Smooth muscle cell (in vitro differentiated cells): ENCODE measurements around the gene GMPPA. TPM values are rescaled to one million over a fixed set of nuclear protein-coding genes. Genes with fewer than 3 reads are reported as not detected.

Experiments
- DNase-seq: peaks from one replicate; lab custom pipeline; 2025; ENCODE audit not compliant: unreplicated experiment; lab: John Stamatoyannopoulos, UW
- H2AFZ ChIP-seq: fragments of 200-600 bp; sonication (generic); 2 replicates; pipeline ENCODE4 v1.6.0; 2016; ENCODE audit warnings: antibody characterized with exemption, low read depth, mild to moderate bottlenecking
- H3F3A ChIP-seq: fragments of 200-600 bp; sonication (generic); 2 replicates; pipeline ENCODE4 v1.6.0; 2017; ENCODE audit warnings: antibody characterized with exemption, low read depth
- H3K27ac ChIP-seq: fragments of 200-600 bp; sonication (generic); 2 replicates; pipeline ENCODE4 v1.5.1; 2016; ENCODE audit warnings: low read depth, mild to moderate bottlenecking
- H3K27me3 ChIP-seq: fragments of 200-600 bp; sonication (generic); 2 replicates; pipeline ENCODE4 v1.6.1; 2016; ENCODE audit warnings: low read depth, mild to moderate bottlenecking
- H3K36me3 ChIP-seq: fragments of 200-600 bp; sonication (generic); 2 replicates; pipeline ENCODE4 v1.5.1; 2016; ENCODE audit warnings: low read depth
- H3K4me1 ChIP-seq: fragments of 200-600 bp; sonication (generic); 2 replicates; pipeline ENCODE4 v1.5.1; 2016; ENCODE audit warnings: low read depth
- H3K4me2 ChIP-seq: fragments of 200-600 bp; sonication (generic); 2 replicates; pipeline ENCODE4 v1.6.0; 2016; ENCODE audit warnings: mild to moderate bottlenecking
- H3K4me3 ChIP-seq: fragments of 200-600 bp; sonication (generic); 2 replicates; pipeline ENCODE4 v1.5.1; 2016; ENCODE audit warnings: mild to moderate bottlenecking
- H3K79me2 ChIP-seq: fragments of 200-600 bp; sonication (generic); 2 replicates; pipeline ENCODE4 v1.6.0; 2016; ENCODE audit warnings: low read depth, mild to moderate bottlenecking
- H3K9ac ChIP-seq: fragments of 200-600 bp; sonication (generic); 2 replicates; pipeline ENCODE4 v1.6.0; 2016; ENCODE audit warnings: low read depth
- H3K9me3 ChIP-seq: fragments of 200-600 bp; sonication (generic); replicated peaks from 2 replicates; pipeline ENCODE4 v1.5.1; 2016; ENCODE audit warnings: low read depth
- H4K20me1 ChIP-seq: fragments of 200-600 bp; sonication (generic); 2 replicates; pipeline ENCODE4 v1.6.0; 2016; ENCODE audit warnings: low read depth
- WGBS: methylation state at CpG from one replicate; pipeline ENCODE4 v1.1.7; 2016; ENCODE audit warnings: low lambda C conversion rate; 5-methylcytosine and 5-hydroxymethylcytosine counted together
- polyA plus RNA-seq: library from polyadenylated mRNA; unstranded; fragments of >200 nt; fragmentation: Nextera tagmentation; extraction: Ambion mirVana; gene quantifications from 2 replicates; pipeline ENCODE4 v1.2.1, GENCODE V29; 2016
- total RNA-seq: library from RNA; depleted of rRNA; stranded (reverse); fragments of >200 nt; gene quantifications from 2 replicates; pipeline ENCODE4 v1.2.3, GENCODE V29; 2014
- TF ChIP-seq, protein P1 (sequence below): fragments of 200-600 bp; sonication (generic); IDR thresholded peaks from 2 replicates; pipeline ENCODE4 v1.5.1; 2017; ENCODE audit warnings: borderline replicate concordance, mild to moderate bottlenecking, antibody characterized with exemption; ENCODE audit not compliant: insufficient read depth, poor library complexity, severe bottlenecking

GMPPA gene
- total and polyA plus RNA-seq, 2 experiments from 2014 or later: 59.3 to 81.7 TPM

DNA sequence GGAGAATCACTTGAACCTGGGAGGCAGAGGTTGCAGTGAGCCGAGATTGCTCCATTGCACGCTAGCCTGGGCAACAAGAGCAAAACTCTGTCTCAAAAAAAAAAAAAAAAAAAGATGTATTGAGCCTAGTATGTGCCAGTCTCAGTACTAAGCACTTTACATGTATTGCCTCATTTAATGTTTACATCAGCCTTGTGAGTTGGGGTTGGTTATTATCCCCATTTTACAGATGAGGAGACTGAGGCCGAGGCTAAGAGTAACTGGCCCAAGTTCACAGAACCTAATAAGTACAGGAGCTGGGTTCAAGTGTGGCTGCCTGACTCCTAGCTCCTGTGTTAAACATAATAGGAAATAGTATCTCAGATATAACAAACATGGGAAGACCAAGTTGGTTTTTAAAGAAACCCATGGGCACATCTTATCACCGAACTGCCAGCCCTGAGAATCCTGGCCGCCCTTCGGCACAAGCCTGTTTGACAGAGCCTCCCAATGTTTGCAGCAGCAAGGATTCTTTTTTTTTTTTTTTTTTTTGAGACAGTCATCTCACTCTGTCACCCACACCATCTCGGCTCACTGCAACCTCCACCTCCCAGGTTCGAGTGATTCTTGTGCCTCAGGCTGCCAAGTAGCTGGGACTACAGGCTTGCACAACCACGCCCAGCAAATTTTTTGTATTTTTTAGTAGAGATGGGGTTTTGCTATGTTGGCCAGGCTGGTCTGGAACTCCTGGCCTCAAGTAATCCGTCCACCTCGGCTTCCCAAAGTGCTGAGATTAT is 24.2 kb upstream of the GMPPA start:
- Histone ChIP-seq H3K36me3 (no peaks in the 10 kb centered on the region), H3K4me2 (no peak overlapping the region), H3K9me3 (no peaks in the 10 kb centered on the region), H3F3A (no peaks in the 10 kb centered on the region), H3K27me3 (no peaks in the 10 kb centered on the region), H3K27ac (no peak overlapping the region), H3K4me3 (no peak overlapping the region), H3K79me2 (no peaks in the 10 kb centered on the region), H4K20me1 (no peaks in the 10 kb centered on the region), H3K4me1 (no peaks in the 10 kb centered on the region), H2AFZ (no peak overlapping the region), H3K9ac (no peak overlapping the region)
- DNase-seq: no peak
- WGBS: 79% methylated on average over 11 of the region's 11 CpGs
- TF ChIP-seq, protein P1, sequence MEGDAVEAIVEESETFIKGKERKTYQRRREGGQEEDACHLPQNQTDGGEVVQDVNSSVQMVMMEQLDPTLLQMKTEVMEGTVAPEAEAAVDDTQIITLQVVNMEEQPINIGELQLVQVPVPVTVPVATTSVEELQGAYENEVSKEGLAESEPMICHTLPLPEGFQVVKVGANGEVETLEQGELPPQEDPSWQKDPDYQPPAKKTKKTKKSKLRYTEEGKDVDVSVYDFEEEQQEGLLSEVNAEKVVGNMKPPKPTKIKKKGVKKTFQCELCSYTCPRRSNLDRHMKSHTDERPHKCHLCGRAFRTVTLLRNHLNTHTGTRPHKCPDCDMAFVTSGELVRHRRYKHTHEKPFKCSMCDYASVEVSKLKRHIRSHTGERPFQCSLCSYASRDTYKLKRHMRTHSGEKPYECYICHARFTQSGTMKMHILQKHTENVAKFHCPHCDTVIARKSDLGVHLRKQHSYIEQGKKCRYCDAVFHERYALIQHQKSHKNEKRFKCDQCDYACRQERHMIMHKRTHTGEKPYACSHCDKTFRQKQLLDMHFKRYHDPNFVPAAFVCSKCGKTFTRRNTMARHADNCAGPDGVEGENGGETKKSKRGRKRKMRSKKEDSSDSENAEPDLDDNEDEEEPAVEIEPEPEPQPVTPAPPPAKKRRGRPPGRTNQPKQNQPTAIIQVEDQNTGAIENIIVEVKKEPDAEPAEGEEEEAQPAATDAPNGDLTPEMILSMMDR: no peak

DNA sequence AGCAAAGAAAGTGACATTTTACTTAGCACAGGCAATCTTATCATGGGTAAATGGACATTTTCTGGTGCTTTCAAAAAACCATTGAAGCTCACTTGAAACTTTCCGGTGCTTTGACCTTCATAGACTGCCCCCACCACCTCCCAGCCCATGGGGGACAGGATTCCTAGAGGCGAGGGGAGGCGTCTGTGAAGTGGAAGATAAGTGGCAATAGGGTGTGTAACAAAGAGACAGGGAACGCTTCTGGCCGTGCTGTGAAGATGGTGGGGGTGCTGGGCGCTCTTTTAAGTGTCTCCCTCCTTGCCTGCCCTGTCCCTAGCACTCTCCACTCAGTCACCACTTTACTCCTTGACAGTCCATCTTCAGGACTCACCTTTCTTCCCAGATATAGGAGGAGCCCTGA is 23.4 kb upstream of the GMPPA start:
- DNase-seq: no peak
- 78% methylated on average over 6 of the region's 6 CpGs for WGBS

DNA sequence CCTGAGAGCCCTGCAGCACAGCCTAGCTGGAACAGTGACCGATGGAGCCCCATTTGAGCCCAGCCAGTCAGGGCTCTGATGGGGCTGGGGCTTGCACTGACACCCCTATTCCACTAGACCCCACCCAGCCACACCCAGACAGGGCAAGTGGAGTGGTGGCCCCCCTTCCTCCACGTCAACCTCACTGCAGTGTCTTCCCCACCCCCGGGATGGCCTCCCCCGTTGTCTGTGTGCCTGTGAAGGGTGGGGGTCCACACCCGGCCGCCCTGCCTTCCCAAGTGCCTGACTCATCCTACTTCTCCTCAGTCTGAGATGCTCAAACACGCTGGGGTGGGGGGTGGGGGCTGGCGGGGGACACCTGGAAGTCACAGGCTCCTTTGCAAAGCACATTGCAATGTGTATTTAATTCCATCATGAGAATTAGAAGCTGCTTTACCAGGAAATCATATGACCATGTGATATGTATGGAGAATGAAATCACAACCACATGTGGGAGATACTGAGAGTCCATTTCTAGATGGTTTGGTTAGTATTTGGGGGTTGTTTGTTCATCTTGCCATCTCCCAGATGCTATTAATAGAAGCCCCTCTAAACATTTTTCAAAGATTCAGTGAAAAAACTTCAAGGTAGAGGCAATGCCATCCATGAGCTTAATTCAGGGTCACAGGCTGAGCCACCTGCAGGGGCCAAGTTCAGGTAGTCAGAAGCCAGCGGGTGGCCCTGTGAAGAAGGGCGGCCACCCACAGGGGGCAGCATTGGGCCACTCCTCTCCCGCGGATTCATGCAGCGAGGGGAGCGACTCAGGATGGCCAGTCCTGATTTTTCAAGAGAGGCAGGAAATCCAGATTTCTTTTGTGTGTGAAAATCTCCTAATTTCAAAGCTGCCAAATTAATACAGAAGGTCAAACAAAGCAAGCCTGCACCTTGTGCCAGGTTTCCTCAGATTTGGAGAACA is 22.7 kb upstream of the GMPPA start:
- H3K9me3 ChIP-seq: no peaks in the 10 kb centered on the region
- no peaks in the 10 kb centered on the region for H3K4me1 ChIP-seq
- TF ChIP-seq, protein P1: peak; percentile 86
- no peak overlapping the region for H3K27ac ChIP-seq
- H3K9ac ChIP-seq: no peak overlapping the region
- no peaks in the 10 kb centered on the region for H4K20me1 ChIP-seq
- DNase-seq: peak; percentile 26
- H3K4me3 ChIP-seq: no peak overlapping the region
- H3K79me2 ChIP-seq: no peaks in the 10 kb centered on the region
- no peaks in the 10 kb centered on the region for H3K36me3 ChIP-seq
- H2AFZ ChIP-seq: no peak overlapping the region
- H3K4me2 ChIP-seq: peak overlapping the region; percentile 79
- H3K27me3 ChIP-seq: no peaks in the 10 kb centered on the region
- 36% methylated on average over 14 of the region's 14 CpGs for WGBS
- H3F3A ChIP-seq: no peaks in the 10 kb centered on the region

More for the DNA sequence above, 23.4 kb upstream of the GMPPA start:
- Histone ChIP-seq H3K27me3 (no peaks in the 10 kb centered on the region), H3K4me3 (no peak overlapping the region), H3K36me3 (no peaks in the 10 kb centered on the region), H3K79me2 (no peaks in the 10 kb centered on the region), H3K9me3 (no peaks in the 10 kb centered on the region), H3K4me1 (no peaks in the 10 kb centered on the region), H3K27ac (no peak overlapping the region), H3K4me2 (no peak overlapping the region), H3K9ac (no peak overlapping the region), H3F3A (no peaks in the 10 kb centered on the region), H4K20me1 (no peaks in the 10 kb centered on the region), H2AFZ (no peak overlapping the region)
- TF ChIP-seq, protein P1: no peak
